H1 (cell line): ENCODE results near the gene DUSP9. TPM values are rescaled to one million over a fixed set of nuclear protein-coding genes. Genes with fewer than 3 reads are reported as not detected.

Experiments used
- CTCF ChIA-PET: fragments of 300-600 bp; sonication (Branson Sonifier 250); formaldehyde crosslinking; loops from one replicate; lab custom pipeline; 2021; ENCODE audit not compliant: partially characterized antibody; lab: Charles Lee
- POLR2A ChIA-PET: fragments of 300-600 bp; sonication (Branson Sonifier 250); formaldehyde crosslinking; loops from one replicate; lab custom pipeline; 2021; ENCODE audit warnings: inconsistent platforms; ENCODE audit not compliant: partially characterized antibody; lab: Charles Lee
- DNase-seq, 2 experiments: peaks; one replicate each; pipeline versions ENCODE4 v3.0.0 to v3.0.0-alpha.2; 2010 to 2022; ENCODE audit warnings: low spot score in 2 of 2, low read depth in 1 of 2, mixed read lengths in 1 of 2
- FAIRE-seq: peaks from 2 replicates; lab custom pipeline; 2011; peaks lifted over from hg19 to GRCh38; lab: Jason Lieb, UNC
- H2AFZ ChIP-seq: 2 replicates; pipeline ENCODE4 v1.8.1; 2012; ENCODE audit warnings: low read length, inconsistent platforms
- H2AK5ac ChIP-seq: 2 replicates; pipeline ENCODE4 v1.6.1; 2013; ENCODE audit warnings: low read depth, low read length
- H2BK120ac ChIP-seq: replicated peaks from 2 replicates; pipeline ENCODE3; 2013; ENCODE audit warnings: low read depth, low read length, inconsistent platforms
- H2BK12ac ChIP-seq: 2 replicates; pipeline ENCODE4 v1.6.1; 2013; ENCODE audit warnings: low read depth, low read length
- H2BK15ac ChIP-seq: 2 replicates; pipeline ENCODE4 v1.6.1; 2013; ENCODE audit warnings: low read length
- H2BK20ac ChIP-seq: 2 replicates; pipeline ENCODE4 v1.6.1; 2013; ENCODE audit warnings: low read length
- H2BK5ac ChIP-seq: 2 replicates; pipeline ENCODE4 v1.6.1; 2013; ENCODE audit warnings: low read depth, low read length
- H3K14ac ChIP-seq: 2 replicates; pipeline ENCODE4 v1.6.1; 2013; ENCODE audit warnings: inconsistent platforms; ENCODE audit not compliant: insufficient read length
- H3K18ac ChIP-seq: 2 replicates; pipeline ENCODE4 v1.6.1; 2013; ENCODE audit warnings: low read length; ENCODE audit errors: extremely low read depth
- H3K23ac ChIP-seq: 2 replicates; pipeline ENCODE4 v1.6.1; 2013; ENCODE audit warnings: inconsistent platforms; ENCODE audit not compliant: insufficient read length
- H3K23me2 ChIP-seq: 2 replicates; pipeline ENCODE4 v1.6.1; 2013; ENCODE audit warnings: low read depth, low read length
- H3K27ac ChIP-seq: 2 replicates; pipeline ENCODE4 v1.6.1; 2011; ENCODE audit warnings: low read depth, low read length, inconsistent platforms
- H3K27me3 ChIP-seq, 4 experiments: replicated peaks in 1 of 4; 1 replicate in 1 of 4; 2 replicates in 3 of 4; pipeline versions ENCODE4 v1.6.1 to v1.8.1; 2011 to 2013; ENCODE audit warnings: low read length in 3 of 4, mild to moderate bottlenecking in 3 of 4, inconsistent platforms in 2 of 4, mixed read lengths in 2 of 4, moderate library complexity in 1 of 4; ENCODE audit not compliant: control insufficient read depth in 3 of 4, insufficient read depth in 3 of 4; ENCODE audit errors: extremely low read depth in 1 of 4
- H3K36me3 ChIP-seq, 4 experiments: 2 replicates each; pipeline versions ENCODE4 v1.6.1 to v1.8.1; 2011 to 2013; ENCODE audit warnings: mild to moderate bottlenecking in 4 of 4, low read length in 3 of 4, moderate library complexity in 2 of 4, control low read depth in 1 of 4, inconsistent platforms in 1 of 4; ENCODE audit not compliant: insufficient read depth in 4 of 4, control insufficient read depth in 2 of 4
- H3K4ac ChIP-seq: replicated peaks from 2 replicates; pipeline ENCODE3; 2013; ENCODE audit warnings: low read length, low read depth, mixed read lengths, inconsistent platforms; ENCODE audit not compliant: insufficient read length
- H3K4me1 ChIP-seq, 4 experiments: replicated peaks in 1 of 4; 1 replicate in 1 of 4; 2 replicates in 3 of 4; pipeline versions ENCODE4 v1.6.1 to v1.8.1; 2011 to 2013; ENCODE audit warnings: low read length in 3 of 4, inconsistent platforms in 2 of 4, mixed read lengths in 1 of 4; ENCODE audit not compliant: insufficient read depth in 4 of 4, control insufficient read depth in 3 of 4
- H3K4me2 ChIP-seq, 2 experiments: 2 replicates each; pipeline versions ENCODE4 v1.6.1 to v1.8.1; 2011 to 2013; ENCODE audit warnings: low read depth in 2 of 2, low read length in 2 of 2, control low read depth in 1 of 2, inconsistent platforms in 1 of 2, mild to moderate bottlenecking in 1 of 2; ENCODE audit not compliant: insufficient read depth in 1 of 2
- H3K4me3 ChIP-seq, 4 experiments: fragments of 200-600, 300-600 bp in 1 of 4; sonication (generic), shearing (Covaris generic), sonication (Bioruptor Twin) in 1 of 4; 2 replicates each; pipeline versions ENCODE4 v1.5.1 to v1.8.1; 2011 to 2016; ENCODE audit warnings: low read length in 4 of 4, low read depth in 3 of 4, control low read depth in 2 of 4, inconsistent platforms in 2 of 4, mild to moderate bottlenecking in 2 of 4, mixed read lengths in 1 of 4, moderate library complexity in 1 of 4; ENCODE audit not compliant: insufficient read depth in 2 of 4; ENCODE audit errors: extremely low read depth in 1 of 4
- H3K56ac ChIP-seq: replicated peaks from 2 replicates; pipeline ENCODE3; 2013; ENCODE audit warnings: low read depth, mild to moderate bottlenecking, mixed read lengths, low read length, inconsistent platforms; ENCODE audit not compliant: insufficient read length
- H3K79me1 ChIP-seq: 2 replicates; pipeline ENCODE4 v1.6.1; 2013; ENCODE audit warnings: low read depth, low read length, control low read depth
- H3K79me2 ChIP-seq, 2 experiments: 2 replicates each; pipeline versions ENCODE4 v1.6.1 to v1.8.1; 2012 to 2013; ENCODE audit warnings: low read length in 2 of 2, mild to moderate bottlenecking in 2 of 2, inconsistent platforms in 1 of 2; ENCODE audit not compliant: insufficient read depth in 2 of 2, control insufficient read depth in 1 of 2
- H3K9ac ChIP-seq, 4 experiments: replicated peaks in 1 of 4; 1 replicate in 1 of 4; 2 replicates in 3 of 4; pipeline versions ENCODE4 v1.6.1 to v1.8.1; 2011 to 2013; ENCODE audit warnings: low read depth in 3 of 4, low read length in 3 of 4, control low read depth in 2 of 4, mild to moderate bottlenecking in 2 of 4, moderate library complexity in 2 of 4, inconsistent platforms in 1 of 4; ENCODE audit errors: extremely low read depth in 1 of 4
- H3K9me3 ChIP-seq, 2 experiments: 2 replicates each; pipeline versions ENCODE4 v1.6.1 to v1.8.1; 2012 to 2013; ENCODE audit warnings: mild to moderate bottlenecking in 2 of 2, moderate library complexity in 2 of 2, control low read depth in 1 of 2, inconsistent platforms in 1 of 2, low read depth in 1 of 2, low read length in 1 of 2, mixed read lengths in 1 of 2; ENCODE audit not compliant: insufficient read depth in 2 of 2
- H4K20me1 ChIP-seq, 2 experiments: replicated peaks in 1 of 2; 2 replicates each; pipeline versions ENCODE3 to v1.8.1; 2011 to 2013; ENCODE audit warnings: inconsistent platforms in 2 of 2, low read length in 2 of 2, mild to moderate bottlenecking in 1 of 2; ENCODE audit not compliant: insufficient read depth in 2 of 2, control insufficient read depth in 1 of 2
- H4K5ac ChIP-seq: 2 replicates; pipeline ENCODE4 v1.6.1; 2013; ENCODE audit warnings: low read length, low read depth, mixed read lengths, inconsistent platforms; ENCODE audit not compliant: insufficient read length
- H4K8ac ChIP-seq: 2 replicates; pipeline ENCODE4 v1.8.0; 2013; ENCODE audit warnings: mild to moderate bottlenecking, moderate library complexity, low read length, inconsistent platforms; ENCODE audit not compliant: insufficient read depth; ENCODE audit errors: extremely low read depth
- H4K91ac ChIP-seq: replicated peaks from 2 replicates; pipeline ENCODE3; 2013; ENCODE audit warnings: low read length, mixed read lengths, inconsistent platforms; ENCODE audit not compliant: insufficient read length
- CHD1 ChIP-seq: IDR thresholded peaks from 2 replicates; pipeline ENCODE4 v1.6.1; 2012; ENCODE audit warnings: low read depth, low read length, improper control_type of control experiment
- EZH2 ChIP-seq: fragments of 200-600 bp; sonication (generic); IDR thresholded peaks from 2 replicates; pipeline ENCODE4 v1.7.1; 2012; ENCODE audit warnings: low read depth, mild to moderate bottlenecking, moderate library complexity, low read length, inconsistent platforms; ENCODE audit not compliant: severe bottlenecking
- KDM5A ChIP-seq: fragments of 200-600 bp; IDR thresholded peaks from 2 replicates; pipeline ENCODE4 v1.7.1; 2012; ENCODE audit warnings: mild to moderate bottlenecking, low read length, inconsistent platforms, mixed read lengths
- MAFK ChIP-seq: IDR thresholded peaks from 2 replicates; pipeline ENCODE4 v1.6.1; 2012; ENCODE audit warnings: low read depth, mild to moderate bottlenecking, improper control_type of control experiment, low read length
- NANOG ChIP-seq: IDR thresholded peaks from 2 replicates; pipeline ENCODE4 v1.6.1; 2011; ENCODE audit warnings: low read length, low read depth, mild to moderate bottlenecking, inconsistent platforms; ENCODE audit not compliant: insufficient read depth, poor library complexity, severe bottlenecking
- SAP30 ChIP-seq: fragments of 300-600 bp; sonication (generic); IDR thresholded peaks from 2 replicates; pipeline ENCODE4 v1.7.1; 2012; ENCODE audit warnings: low read length, moderate library complexity, mild to moderate bottlenecking, inconsistent platforms; ENCODE audit not compliant: insufficient read depth, insufficient replicate concordance
- SP4 ChIP-seq: IDR thresholded peaks from 2 replicates; pipeline ENCODE4 v1.6.1; 2012; ENCODE audit warnings: low read length, inconsistent platforms
- WGBS, 2 experiments: shearing (Covaris generic) in 1 of 2; methylation state at CpG; one replicate each; pipeline versions ENCODE4 v1.1.6 to v1.1.7; 2013 to 2015; ENCODE audit warnings: low lambda C conversion rate in 2 of 2, mixed read lengths in 2 of 2, inconsistent platforms in 1 of 2, low coverage in 1 of 2, missing lambda C conversion rate in 1 of 2; ENCODE audit not compliant: insufficient replicate concordance in 2 of 2, insufficient coverage in 1 of 2, insufficient read length in 1 of 2; ENCODE audit errors: extremely low coverage in 1 of 2, missing lambda C conversion rate in 1 of 2; 5-methylcytosine and 5-hydroxymethylcytosine counted together
- polyA plus RNA-seq, 7 experiments: library from polyadenylated mRNA; depleted of rRNA in 3 of 7; stranded (reverse) in 5 of 7; unstranded in 2 of 7; fragments of >200 nt in 5 of 7; fragments of 200-250 nt in 2 of 7; gene quantifications; 1 replicate in 5 of 7; 2 replicates in 1 of 7; 4 replicates in 1 of 7; pipeline versions ENCODE4 v1.2.1 to v1.2.3, GENCODE V29; 2011 to 2013; ENCODE audit warnings: missing spikeins in 2 of 7, mixed read lengths in 2 of 7
- total RNA-seq: library from RNA; stranded (reverse); fragmentation: NEBNext Ultra II Directional; extraction: Animal tissue kit (Norgen Biotek cat#: 25700); gene quantifications from 2 replicates; pipeline ENCODE4 v1.2.1, GENCODE V29; 2021

The DUSP9 gene
- total and polyA plus RNA-seq, 2 of the 8 experiments (the other 6 are each of a cell fraction or from before 2014, with no cell fraction given): 0.80 to 1.1 TPM

DNA sequence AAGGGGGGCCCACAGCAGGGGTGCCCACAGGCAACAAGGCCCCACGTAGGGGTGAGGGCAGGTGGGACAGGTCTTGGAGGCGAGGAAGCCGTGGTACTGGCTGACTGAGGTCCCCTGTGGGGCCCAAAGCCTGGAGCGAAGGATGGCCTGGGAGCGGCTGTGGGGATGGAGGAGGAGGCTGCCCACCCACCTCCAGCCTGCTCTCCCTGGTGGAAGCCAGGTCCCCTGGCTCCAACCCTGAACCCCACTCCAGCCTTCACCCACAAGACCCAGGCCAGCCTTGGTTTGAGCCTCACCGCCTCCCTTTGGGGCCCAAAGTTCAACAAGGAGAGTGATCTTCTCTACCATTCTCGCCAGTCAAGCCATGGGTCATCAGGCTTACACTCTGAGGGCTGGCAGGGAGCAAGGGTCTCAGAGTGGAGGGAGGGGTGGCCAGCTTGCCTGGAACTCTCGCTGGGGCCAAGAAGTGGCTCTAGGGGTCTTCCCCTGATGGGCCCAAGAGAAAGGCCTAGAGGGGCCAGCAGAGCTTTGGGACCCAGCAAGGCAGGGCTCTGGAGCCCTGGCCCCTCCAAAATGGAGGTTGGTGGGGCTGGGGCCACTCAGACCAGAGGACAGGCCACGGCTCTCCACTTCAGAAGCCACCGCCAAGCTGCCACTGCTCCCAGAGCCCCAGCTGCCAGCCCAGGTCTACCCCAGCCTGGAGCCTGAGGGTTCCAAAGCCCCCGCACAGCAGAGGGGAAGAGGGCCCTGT is 21.6 kb downstream of the DUSP9 start:
- DNase-seq (no peak), FAIRE-seq (no peak)
- TF ChIP-seq KDM5A: no peak
- no peak for TF ChIP-seq MAFK
- no peak for TF ChIP-seq SP4
- no peak for TF ChIP-seq EZH2
- no peak for TF ChIP-seq SAP30
- TF ChIP-seq CHD1: no peak
- TF ChIP-seq NANOG: no peak

More for the DNA sequence above, 21.6 kb downstream of the DUSP9 start:
- Histone ChIP-seq H3K79me1 (no peaks in the 10 kb centered on the region), H3K36me3 (no peaks in the 10 kb centered on the region), H3K4me2 (no peak overlapping the region), H3K4me1 (peaks cover 0 to 5% (median 0%) of the 10 kb centered on the region in 4 experiments; a peak in 2 of 7 replicates), H4K20me1 (no peaks in the 10 kb centered on the region), H3K14ac (no peak overlapping the region), H3K18ac (no peak overlapping the region), H2BK5ac (no peak overlapping the region), H2AK5ac (no peak overlapping the region), H3K27ac (no peak overlapping the region), H2BK120ac (no peak overlapping the region), H3K9me3 (no peaks in the 10 kb centered on the region), H3K4me3 (no peak overlapping the region), H3K4ac (no peak overlapping the region), H3K23me2 (no peaks in the 10 kb centered on the region; the same call in 1 of the 2 replicates), H2BK12ac (no peak overlapping the region), H3K27me3 (peaks cover 0 to 2% (median under 1%) of the 10 kb centered on the region in 4 experiments; a peak in 2 of 7 replicates), H3K79me2 (no peaks in the 10 kb centered on the region), H4K5ac (no peak overlapping the region), H3K23ac (no peak overlapping the region), H3K9ac (no peak overlapping the region), H2BK15ac (no peak overlapping the region), H4K8ac (no peak overlapping the region), H4K91ac (no peak overlapping the region), H3K56ac (no peak overlapping the region), H2AFZ (no peak overlapping the region), H2BK20ac (no peak overlapping the region)
- 73% methylated on average over 5 of the region's 11 CpGs; no CpG with 5 or more reads in 1 of the 2 experiments for WGBS, 2 experiments
- ChIA-PET POLR2A (interaction anchor here (0.6 to 1.4 kb wide), 4 partner anchors 16 to 178 kb away, joined by 3 to 4 read pairs (median 4); no protein-coding TSS in a partner anchor), CTCF (interaction anchor here (0.6 to 28.7 kb wide), 40 partner anchors 10 to 252 kb away, joined by 3 to 408 read pairs (median 6); partner anchors contain the start of genes CCNQ, DUSP9 and SLC6A8)
